ENCODE data around the gene MAVS.

MAVS gene

GRCh38 chr20:3888622-3889488 lies 42.2 kb downstream of the MAVS start, which contains the start of gene PANK2:
PANK2 (plus strand) TSS chr20:3889387.
- DNase-seq (ENCODE audit: low spot score) (peak; percentile 99), ATAC-seq (ENCODE audit: low read depth) (peak; percentile 96)
- Histone ChIP-seq H3K27me3 (ENCODE audit: insufficient read depth, poor library complexity, severe bottlenecking) (no peaks in the 10 kb centered on the region), H3K9me3 (ENCODE audit: severe bottlenecking) (no peaks in the 10 kb centered on the region), H3K4me3 (ENCODE audit: severe bottlenecking) (peak within 1 kb of the TSS; percentile 86), H3K4me1 (ENCODE audit: insufficient read depth, poor library complexity, severe bottlenecking) (peaks cover 29% of the 10 kb centered on the region), H3K27ac (ENCODE audit: poor library complexity, severe bottlenecking) (peak within 1 kb of the TSS; percentile 87), H3K36me3 (ENCODE audit: low read depth) (peaks cover 36% of the 10 kb centered on the region)
- TF ChIP-seq CTCF (IDR thresholded peaks at IDR 0.05; ENCODE audit: poor library complexity, severe bottlenecking), result peak; percentile 63

GRCh38 chr20:3889489-3890397 lies 43.1 kb downstream of the MAVS start:
- Histone ChIP-seq H3K4me3 (ENCODE audit: severe bottlenecking) (peak overlapping the region; percentile 86), H3K4me1 (ENCODE audit: insufficient read depth, poor library complexity, severe bottlenecking) (peaks cover 31% of the 10 kb centered on the region)
- ATAC-seq (ENCODE audit: low read depth), result no peak; the same call in 2 of the 3 replicates

DNA sequence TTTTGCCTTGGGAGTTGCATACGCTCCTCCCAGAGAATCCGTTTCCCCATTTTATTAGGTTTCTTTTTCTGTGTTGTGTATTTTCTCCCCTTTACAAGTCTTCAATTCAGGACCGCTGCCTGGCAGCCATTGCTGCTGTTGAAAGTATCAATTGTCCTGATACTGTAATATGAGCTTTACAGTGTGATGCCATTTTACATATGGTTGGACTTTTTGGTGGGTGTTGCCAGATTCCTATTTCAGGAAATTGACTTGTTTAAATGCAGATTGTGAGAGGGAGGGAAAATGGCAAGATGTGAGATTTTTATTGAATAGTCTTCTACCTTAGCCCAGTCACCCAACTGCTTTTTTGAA lies 43.7 kb downstream of the MAVS start:
- Histone ChIP-seq H3K27me3 (ENCODE audit: insufficient read depth, poor library complexity, severe bottlenecking) (no peaks in the 10 kb centered on the region), H3K9me3 (ENCODE audit: severe bottlenecking) (no peaks in the 10 kb centered on the region), H3K4me1 (ENCODE audit: insufficient read depth, poor library complexity, severe bottlenecking) (peaks cover 31% of the 10 kb centered on the region), H3K27ac (ENCODE audit: poor library complexity, severe bottlenecking) (peak overlapping the region; percentile 87), H3K4me3 (ENCODE audit: severe bottlenecking) (peak overlapping the region; percentile 86), H3K36me3 (ENCODE audit: low read depth) (peaks cover 51% of the 10 kb centered on the region)
- DNase-seq (ENCODE audit: low spot score), result no peak
- no peak for ATAC-seq (ENCODE audit: low read depth)
- no peak for TF ChIP-seq CTCF (IDR thresholded peaks at IDR 0.05; ENCODE audit: poor library complexity, severe bottlenecking)

More at GRCh38 chr20:3889489-3890397, 43.1 kb downstream of the MAVS start:
- TF ChIP-seq CTCF (IDR thresholded peaks at IDR 0.05; ENCODE audit: poor library complexity, severe bottlenecking), result no peak
- no peaks in the 10 kb centered on the region for H3K27me3 ChIP-seq (ENCODE audit: insufficient read depth, poor library complexity, severe bottlenecking)
- no peaks in the 10 kb centered on the region for H3K9me3 ChIP-seq (ENCODE audit: severe bottlenecking)
- H3K27ac ChIP-seq (ENCODE audit: poor library complexity, severe bottlenecking), result peak overlapping the region; percentile 87
- no peak for DNase-seq (ENCODE audit: low spot score)
- peaks cover 45% of the 10 kb centered on the region for H3K36me3 ChIP-seq (ENCODE audit: low read depth)

- Histone ChIP-seq H3K36me3 (ENCODE audit: low read depth) (peaks cover 58% of the 10 kb centered on the region), H3K27ac (ENCODE audit: poor library complexity, severe bottlenecking) (peak overlapping the region; percentile 87), H3K4me1 (ENCODE audit: insufficient read depth, poor library complexity, severe bottlenecking) (peaks cover 36% of the 10 kb centered on the region), H3K9me3 (ENCODE audit: severe bottlenecking) (no peaks in the 10 kb centered on the region), H3K4me3 (ENCODE audit: severe bottlenecking) (peak overlapping the region; percentile 86), H3K27me3 (ENCODE audit: insufficient read depth, poor library complexity, severe bottlenecking) (no peaks in the 10 kb centered on the region)
- no peak for TF ChIP-seq CTCF (IDR thresholded peaks at IDR 0.05; ENCODE audit: poor library complexity, severe bottlenecking)
- no peak for ATAC-seq (ENCODE audit: low read depth)
- no peak for DNase-seq (ENCODE audit: low spot score)
These were observed 44.6 kb downstream of the MAVS start for GRCh38 chr20:3890999-3891929.
